Gastroesophageal sphincter (tissue), 3 donors: ENCODE measurements around the gene PIK3CA.

Experiments used
- CTCF ChIP-seq, 4 experiments: fragments of 200-600 bp in 2 of 4; fragments of 450-650 bp in 2 of 4; sonication (generic) in 1 of 4; IDR thresholded peaks; one replicate each; pipeline ENCODE4 v1.5.1; 2017 to 2019; ENCODE audit warnings: antibody characterized with exemption in 4 of 4, mild to moderate bottlenecking in 2 of 4, moderate library complexity in 2 of 4
- EP300 ChIP-seq: sonication (generic); formaldehyde crosslinking; IDR thresholded peaks from one replicate; pipeline ENCODE4 v1.6.1; 2017; ENCODE audit warnings: antibody characterized with exemption, mild to moderate bottlenecking
- POLR2AphosphoS5 ChIP-seq: sonication (generic); formaldehyde crosslinking; IDR thresholded peaks from one replicate; pipeline ENCODE4 v1.6.1; 2017; ENCODE audit warnings: antibody characterized with exemption

GRCh38 chr3:179265875-179266274 is 117.7 kb downstream of the PIK3CA start:
- no peak for TF ChIP-seq POLR2AphosphoS5
- no peak for TF ChIP-seq CTCF (IDR thresholded peaks at IDR 0.05)
- no peak for TF ChIP-seq EP300
